HepG2 (cell line): Measurements from ENCODE around the gene COASY. TPM values are rescaled to one million over a fixed set of nuclear protein-coding genes. Genes with fewer than 3 reads are reported as not detected.
A peak's percentile ranks its signal among the peaks of the same experiment; 100 is the strongest.

Experiments used
- CEBPG ChIP-seq: IDR thresholded peaks from 2 replicates; pipeline ENCODE4 v1.6.1; 2016
- JUN ChIP-seq: sonication (generic); formaldehyde crosslinking; IDR thresholded peaks from 2 replicates; pipeline ENCODE4 v1.4.0; 2020; ENCODE audit warnings: mild to moderate bottlenecking, missing genetic modification reagents
- XRCC5 ChIP-seq: fragments of 200-400 bp; formaldehyde crosslinking; optimal IDR thresholded peaks from 2 replicates; pipeline ENCODE3; 2017; ENCODE audit warnings: mild to moderate bottlenecking, low read length
- ZNF205 ChIP-seq: IDR thresholded peaks from 2 replicates; pipeline ENCODE4 v1.6.1; 2018; ENCODE audit warnings: missing biosample characterization, missing genetic modification reagents
- ZNF318 ChIP-seq: sonication (generic); formaldehyde crosslinking; IDR thresholded peaks from 2 replicates; pipeline ENCODE4 v1.4.0; 2020; ENCODE audit warnings: mild to moderate bottlenecking, missing genetic modification reagents
- ZNF431 ChIP-seq: sonication (generic); formaldehyde crosslinking; IDR thresholded peaks from 2 replicates; pipeline ENCODE4 v1.9.0; 2022; ENCODE audit warnings: missing genetic modification reagents, low read depth, mild to moderate bottlenecking, borderline replicate concordance
- ZNF737 ChIP-seq: sonication (generic); formaldehyde crosslinking; IDR thresholded peaks from 2 replicates; pipeline ENCODE4 v1.5.0; 2020; ENCODE audit warnings: missing genetic modification reagents, mild to moderate bottlenecking, borderline replicate concordance
- ZNF766 ChIP-seq: sonication (generic); formaldehyde crosslinking; IDR thresholded peaks from 2 replicates; pipeline ENCODE4 v1.5.0; 2020; ENCODE audit warnings: missing genetic modification reagents, borderline replicate concordance
- polyA plus RNA-seq, 8 experiments: library from polyadenylated mRNA; depleted of rRNA in 3 of 8; stranded (reverse) in 7 of 8; unstranded in 1 of 8; fragments of >200 nt; fragmentation: Illumina TruSeq in 4 of 8; extraction: Trizol in 4 of 8; gene quantifications; 2 replicates each; pipeline versions ENCODE4 v1.2.1 to v1.2.3, GENCODE V29; 2011 to 2016; ENCODE audit warnings: low read depth in 4 of 8, missing spikeins in 1 of 8, mixed read lengths in 1 of 8; ENCODE audit not compliant: insufficient read depth in 1 of 8
- total RNA-seq, 5 experiments: library from RNA; depleted of rRNA; stranded (reverse); fragments of >200 nt; fragmentation: Illumina TruSeq; extraction: Trizol; gene quantifications; 2 replicates each; pipeline ENCODE4 v1.2.3, GENCODE V29; 2016; ENCODE audit warnings: low read depth in 1 of 5
- TF ChIP-seq, protein P1 (sequence below): sonication (generic); formaldehyde crosslinking; IDR thresholded peaks from 2 replicates; pipeline ENCODE4 v1.5.0; 2020; ENCODE audit warnings: missing genetic modification reagents
- TF ChIP-seq, protein P2 (sequence below): sonication (generic); formaldehyde crosslinking; IDR thresholded peaks from 2 replicates; pipeline ENCODE4 v1.5.0; 2020; ENCODE audit warnings: missing genetic modification reagents
- TF ChIP-seq, protein P3 (sequence below): sonication (generic); formaldehyde crosslinking; IDR thresholded peaks from 2 replicates; pipeline ENCODE4 v1.4.0; 2020; ENCODE audit warnings: missing genetic modification reagents
- TF ChIP-seq, protein P4 (sequence below): sonication (generic); formaldehyde crosslinking; IDR thresholded peaks from 2 replicates; pipeline ENCODE4 v1.4.0; 2020; ENCODE audit warnings: low read depth, missing genetic modification reagents

COASY gene
- total and polyA plus RNA-seq, 2 of the 13 experiments (the other 11 are each of a cell fraction or from before 2014, with no cell fraction given): 90.7 to 125 TPM

- TF ChIP-seq ZNF318 (CRISPR knock-in tag): no peak
- TF ChIP-seq, protein P1, sequence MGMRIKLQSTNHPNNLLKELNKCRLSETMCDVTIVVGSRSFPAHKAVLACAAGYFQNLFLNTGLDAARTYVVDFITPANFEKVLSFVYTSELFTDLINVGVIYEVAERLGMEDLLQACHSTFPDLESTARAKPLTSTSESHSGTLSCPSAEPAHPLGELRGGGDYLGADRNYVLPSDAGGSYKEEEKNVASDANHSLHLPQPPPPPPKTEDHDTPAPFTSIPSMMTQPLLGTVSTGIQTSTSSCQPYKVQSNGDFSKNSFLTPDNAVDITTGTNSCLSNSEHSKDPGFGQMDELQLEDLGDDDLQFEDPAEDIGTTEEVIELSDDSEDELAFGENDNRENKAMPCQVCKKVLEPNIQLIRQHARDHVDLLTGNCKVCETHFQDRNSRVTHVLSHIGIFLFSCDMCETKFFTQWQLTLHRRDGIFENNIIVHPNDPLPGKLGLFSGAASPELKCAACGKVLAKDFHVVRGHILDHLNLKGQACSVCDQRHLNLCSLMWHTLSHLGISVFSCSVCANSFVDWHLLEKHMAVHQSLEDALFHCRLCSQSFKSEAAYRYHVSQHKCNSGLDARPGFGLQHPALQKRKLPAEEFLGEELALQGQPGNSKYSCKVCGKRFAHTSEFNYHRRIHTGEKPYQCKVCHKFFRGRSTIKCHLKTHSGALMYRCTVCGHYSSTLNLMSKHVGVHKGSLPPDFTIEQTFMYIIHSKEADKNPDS (CRISPR knock-in tag): peak; percentile 74; the same call in 1 of the 2 replicates
- TF ChIP-seq ZNF766: peak; percentile 13; the same call in 1 of the 2 replicates
- peak; percentile 51 for TF ChIP-seq CEBPG
- TF ChIP-seq, protein P2, sequence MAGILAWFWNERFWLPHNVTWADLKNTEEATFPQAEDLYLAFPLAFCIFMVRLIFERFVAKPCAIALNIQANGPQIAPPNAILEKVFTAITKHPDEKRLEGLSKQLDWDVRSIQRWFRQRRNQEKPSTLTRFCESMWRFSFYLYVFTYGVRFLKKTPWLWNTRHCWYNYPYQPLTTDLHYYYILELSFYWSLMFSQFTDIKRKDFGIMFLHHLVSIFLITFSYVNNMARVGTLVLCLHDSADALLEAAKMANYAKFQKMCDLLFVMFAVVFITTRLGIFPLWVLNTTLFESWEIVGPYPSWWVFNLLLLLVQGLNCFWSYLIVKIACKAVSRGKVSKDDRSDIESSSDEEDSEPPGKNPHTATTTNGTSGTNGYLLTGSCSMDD: peak; percentile 75; the same call in 1 of the 2 replicates
- 0 out of 2 replicates have a peak, but pooled peaks have one; percentile 69 for TF ChIP-seq ZNF205 (CRISPR knock-in tag)
- TF ChIP-seq ZNF431 (CRISPR knock-in tag): peak; percentile 90; the same call in 1 of the 2 replicates
- TF ChIP-seq JUN (CRISPR knock-in tag): peak; percentile 91
- TF ChIP-seq, protein P3, sequence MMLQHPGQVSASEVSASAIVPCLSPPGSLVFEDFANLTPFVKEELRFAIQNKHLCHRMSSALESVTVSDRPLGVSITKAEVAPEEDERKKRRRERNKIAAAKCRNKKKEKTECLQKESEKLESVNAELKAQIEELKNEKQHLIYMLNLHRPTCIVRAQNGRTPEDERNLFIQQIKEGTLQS (CRISPR knock-in tag): peak; percentile 88
- no peak for TF ChIP-seq XRCC5
- TF ChIP-seq ZNF737 (CRISPR knock-in tag): no peak
- TF ChIP-seq, protein P4, sequence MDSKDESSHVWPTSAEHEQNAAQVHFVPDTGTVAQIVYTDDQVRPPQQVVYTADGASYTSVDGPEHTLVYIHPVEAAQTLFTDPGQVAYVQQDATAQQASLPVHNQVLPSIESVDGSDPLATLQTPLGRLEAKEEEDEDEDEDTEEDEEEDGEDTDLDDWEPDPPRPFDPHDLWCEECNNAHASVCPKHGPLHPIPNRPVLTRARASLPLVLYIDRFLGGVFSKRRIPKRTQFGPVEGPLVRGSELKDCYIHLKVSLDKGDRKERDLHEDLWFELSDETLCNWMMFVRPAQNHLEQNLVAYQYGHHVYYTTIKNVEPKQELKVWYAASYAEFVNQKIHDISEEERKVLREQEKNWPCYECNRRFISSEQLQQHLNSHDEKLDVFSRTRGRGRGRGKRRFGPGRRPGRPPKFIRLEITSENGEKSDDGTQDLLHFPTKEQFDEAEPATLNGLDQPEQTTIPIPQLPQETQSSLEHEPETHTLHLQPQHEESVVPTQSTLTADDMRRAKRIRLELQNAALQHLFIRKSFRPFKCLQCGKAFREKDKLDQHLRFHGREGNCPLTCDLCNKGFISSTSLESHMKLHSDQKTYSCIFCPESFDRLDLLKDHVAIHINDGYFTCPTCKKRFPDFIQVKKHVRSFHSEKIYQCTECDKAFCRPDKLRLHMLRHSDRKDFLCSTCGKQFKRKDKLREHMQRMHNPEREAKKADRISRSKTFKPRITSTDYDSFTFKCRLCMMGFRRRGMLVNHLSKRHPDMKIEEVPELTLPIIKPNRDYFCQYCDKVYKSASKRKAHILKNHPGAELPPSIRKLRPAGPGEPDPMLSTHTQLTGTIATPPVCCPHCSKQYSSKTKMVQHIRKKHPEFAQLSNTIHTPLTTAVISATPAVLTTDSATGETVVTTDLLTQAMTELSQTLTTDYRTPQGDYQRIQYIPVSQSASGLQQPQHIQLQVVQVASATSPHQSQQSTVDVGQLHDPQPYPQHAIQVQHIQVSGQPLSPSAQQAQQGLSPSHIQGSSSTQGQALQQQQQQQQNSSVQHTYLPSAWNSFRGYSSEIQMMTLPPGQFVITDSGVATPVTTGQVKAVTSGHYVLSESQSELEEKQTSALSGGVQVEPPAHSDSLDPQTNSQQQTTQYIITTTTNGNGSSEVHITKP (CRISPR knock-in tag): peak; percentile 29; the same call in 1 of the 2 replicates
These were observed 20.7 kb upstream of the COASY start (continued) for GRCh38 chr17:42541041-42541833.
